Measurements from ENCODE around the gene CHST8.

- TF ChIP-seq JUND (IDR thresholded peaks at IDR 0.05) (no peak), GABPA (IDR thresholded peaks at IDR 0.05; ENCODE audit: low read depth) (no peak), POLR2AphosphoS5 (IDR thresholded peaks at IDR 0.05; ENCODE audit: low read depth, low read length) (no peak), CTCF (IDR thresholded peaks at IDR 0.05) (no peak), CHD2 (IDR thresholded peaks at IDR 0.05; ENCODE audit: low read length, partially characterized antibody) (no peak)
Observed at GRCh38 chr19:33777753-33778088, 156.0 kb downstream of the CHST8 start.

All from SK-N-SH (cell line).